Inflammatory macrophage treated with lipopolysaccharide for 4 hours (primary cell): ENCODE results near the gene GALP.
"Not testable (repeated sequence)": the region's sequence is repeated elsewhere in the genome, so short reads cannot be mapped to it uniquely, and the experiment has no call there.

ENCODE experiments used
- DNase-seq: peaks from one replicate; pipeline ENCODE4 v3.0.0-alpha.2; 2020

The GALP gene

GRCh38 chr19:56175861-56176307 is at the start of gene GALP:
TSS of gene GALP (plus strand) at chr19:56176008. CDS start at chr19:56177109, 1,101 bp downstream.
- DNase-seq = not testable (repeated sequence)

GRCh38 chr19:56126983-56127780 is 48.6 kb upstream of the GALP start:
- DNase-seq = no peak

- DNase-seq = no peak
These were observed 45.8 kb upstream of the GALP start for GRCh38 chr19:56130006-56130405.

GRCh38 chr19:56131651-56132050 is 44.2 kb upstream of the GALP start:
- no peak for DNase-seq

GRCh38 chr19:56132316-56132822 is 43.4 kb upstream of the GALP start:
- DNase-seq = no peak

GRCh38 chr19:56133858-56134653 is 41.8 kb upstream of the GALP start:
- peak; percentile 24 for DNase-seq

GRCh38 chr19:56134654-56134921 is 41.2 kb upstream of the GALP start:
- no peak for DNase-seq

GRCh38 chr19:56136362-56136761 is 39.4 kb upstream of the GALP start:
- no peak for DNase-seq

GRCh38 chr19:56137405-56137804 is 38.4 kb upstream of the GALP start:
- DNase-seq = no peak

GRCh38 chr19:56138069-56138468 is 37.7 kb upstream of the GALP start:
- DNase-seq = peak; percentile 47

- DNase-seq = peak; percentile 32
These were observed 35.8 kb upstream of the GALP start for GRCh38 chr19:56139847-56140582.

GRCh38 chr19:56140583-56141416 is 35.0 kb upstream of the GALP start, which contains the start of gene ZNF444:
TSS of gene ZNF444 (plus strand) at chr19:56141287. CDS start at chr19:56146912, 5,625 bp downstream.
- peak; percentile 99 for DNase-seq

GRCh38 chr19:56141417-56141993 is 34.3 kb upstream of the GALP start:
- DNase-seq = no peak

GRCh38 chr19:56142087-56142787 is 33.6 kb upstream of the GALP start:
- no peak for DNase-seq

GRCh38 chr19:56142897-56143434 is 32.8 kb upstream of the GALP start:
- DNase-seq = no peak

GRCh38 chr19:56144376-56144775 is 31.4 kb upstream of the GALP start:
- DNase-seq = no peak

- no peak for DNase-seq
These were observed 31.0 kb upstream of the GALP start for GRCh38 chr19:56144831-56145230.

- no peak for DNase-seq
These were observed 30.1 kb upstream of the GALP start for GRCh38 chr19:56145698-56146097.

GRCh38 chr19:56146904-56147303 is 28.9 kb upstream of the GALP start:
- DNase-seq = no peak

- DNase-seq = no peak
These were observed 28.5 kb upstream of the GALP start for GRCh38 chr19:56147307-56147706.

- DNase-seq = no peak
These were observed 27.7 kb upstream of the GALP start for GRCh38 chr19:56148096-56148495.
